NT2/D1 (cell line): ENCODE results near the gene HOXA9.
A peak's percentile ranks its signal among the peaks of the same experiment; 100 is the strongest.

Experiments used
- SUZ12 ChIP-seq: IDR thresholded peaks from 2 replicates; pipeline ENCODE4 v1.6.1; 2011; ENCODE audit not compliant: insufficient read length, insufficient read depth; ENCODE audit errors: extremely low read depth
- YY1 ChIP-seq: IDR thresholded peaks from 2 replicates; pipeline ENCODE4 v1.6.1; 2011; ENCODE audit not compliant: insufficient read length, insufficient read depth
- ZNF274 ChIP-seq: IDR thresholded peaks from 2 replicates; pipeline ENCODE4 v1.6.1; 2011; ENCODE audit warnings: mild to moderate bottlenecking, low read depth, low read length

GRCh38 chr7:27191833-27192545, 26.7 kb upstream of the HOXA9 start:
- TF ChIP-seq YY1 (no peak), ZNF274 (no peak), SUZ12 (peak; percentile 56)
